Epidermal melanocyte (primary cell): ENCODE data around the gene HSPA1A.
A peak's percentile ranks its signal among the peaks of the same experiment; 100 is the strongest.
"Not testable (repeated sequence)": the region's sequence is repeated elsewhere in the genome, so short reads cannot be mapped to it uniquely, and the experiment has no call there.

Experiments
- DNase-seq: peaks from one replicate; pipeline ENCODE4 v3.0.0; 2011; ENCODE audit warnings: low spot score; ENCODE audit not compliant: insufficient read length

HSPA1A gene

GRCh38 chr6:31862344-31863235 lies 47.2 kb downstream of the HSPA1A start, which contains the start of gene NEU1:
Gene NEU1, minus strand, starts transcription at chr6:31862821. Its CDS starts 45 bp downstream, at chr6:31862776.
- DNase-seq: peak; percentile 100

- not testable (repeated sequence) for DNase-seq
These were observed 48.8 kb downstream of the HSPA1A start for GRCh38 chr6:31864123-31864562.

GRCh38 chr6:31864818-31865204 lies 49.5 kb downstream of the HSPA1A start:
- no peak for DNase-seq

GRCh38 chr6:31865205-31866118 lies 50.1 kb downstream of the HSPA1A start:
- DNase-seq: no peak
